H9 (cell line): Measurements from ENCODE around the gene CLDN34. TPM values are rescaled to one million over a fixed set of nuclear protein-coding genes. Genes with fewer than 3 reads are reported as not detected.

Source experiments
- DNase-seq: peaks from one replicate; pipeline ENCODE4 v3.0.0-alpha.2; 2017
- H2AFZ ChIP-seq: one replicate; pipeline ENCODE4 v1.6.1; 2013; ENCODE audit warnings: mild to moderate bottlenecking, low read length, control low read depth, moderate library complexity
- H2AK5ac ChIP-seq: 2 replicates; pipeline ENCODE4 v1.6.1; 2013; ENCODE audit warnings: low read length, control low read depth, mixed read lengths; ENCODE audit not compliant: insufficient read length
- H2BK120ac ChIP-seq: one replicate; pipeline ENCODE4 v1.6.1; 2013; ENCODE audit warnings: low read depth, mild to moderate bottlenecking, low read length, control low read depth, inconsistent platforms; ENCODE audit not compliant: poor library complexity, severe bottlenecking
- H2BK12ac ChIP-seq: 2 replicates; pipeline ENCODE4 v1.6.1; 2013; ENCODE audit warnings: low read length, control low read depth, mixed read lengths, low read depth; ENCODE audit not compliant: insufficient read length
- H2BK15ac ChIP-seq: 2 replicates; pipeline ENCODE4 v1.6.1; 2013; ENCODE audit warnings: low read depth, low read length, control low read depth
- H2BK20ac ChIP-seq: one replicate; pipeline ENCODE4 v1.6.1; 2013; ENCODE audit warnings: low read depth, mild to moderate bottlenecking, low read length, control low read depth, inconsistent platforms; ENCODE audit not compliant: poor library complexity, severe bottlenecking
- H2BK5ac ChIP-seq: 2 replicates; pipeline ENCODE4 v1.6.1; 2013; ENCODE audit warnings: low read length, control low read depth, mixed read lengths; ENCODE audit not compliant: insufficient read length
- H3K14ac ChIP-seq: 2 replicates; pipeline ENCODE4 v1.6.1; 2013; ENCODE audit warnings: low read length, control low read depth; ENCODE audit not compliant: insufficient read depth
- H3K18ac ChIP-seq: 2 replicates; pipeline ENCODE4 v1.6.1; 2013; ENCODE audit warnings: low read depth, mild to moderate bottlenecking, mixed read lengths, low read length, control low read depth; ENCODE audit not compliant: insufficient read length
- H3K23ac ChIP-seq: 2 replicates; pipeline ENCODE4 v1.6.1; 2013; ENCODE audit warnings: low read length, control low read depth, mixed read lengths, low read depth; ENCODE audit not compliant: insufficient read length
- H3K23me2 ChIP-seq: 2 replicates; pipeline ENCODE4 v1.6.1; 2013; ENCODE audit warnings: low read depth, mild to moderate bottlenecking, mixed read lengths, low read length, control low read depth; ENCODE audit not compliant: insufficient read length, poor library complexity, severe bottlenecking
- H3K27ac ChIP-seq: 2 replicates; pipeline ENCODE4 v1.5.1; 2013; ENCODE audit warnings: low read length, control low read depth, mixed read lengths, low read depth; ENCODE audit not compliant: insufficient read length
- H3K27me3 ChIP-seq: 2 replicates; pipeline ENCODE4 v1.6.1; 2013; ENCODE audit warnings: low read length, control low read depth, inconsistent platforms; ENCODE audit not compliant: insufficient read depth
- H3K4ac ChIP-seq: 2 replicates; pipeline ENCODE4 v1.6.1; 2013; ENCODE audit warnings: low read depth, mild to moderate bottlenecking, control low read depth, inconsistent platforms, low read length, moderate library complexity
- H3K4me1 ChIP-seq: 2 replicates; pipeline ENCODE4 v1.6.1; 2013; ENCODE audit warnings: low read length, control low read depth, inconsistent platforms; ENCODE audit not compliant: insufficient read depth
- H3K4me2 ChIP-seq: 2 replicates; pipeline ENCODE4 v1.6.1; 2013; ENCODE audit warnings: low read length, control low read depth, mixed read lengths; ENCODE audit not compliant: insufficient read length, insufficient read depth
- H3K56ac ChIP-seq: 2 replicates; pipeline ENCODE4 v1.6.1; 2013; ENCODE audit warnings: low read depth, mild to moderate bottlenecking, mixed read lengths, low read length, control low read depth; ENCODE audit not compliant: insufficient read length
- H3K79me1 ChIP-seq: 2 replicates; pipeline ENCODE4 v1.6.1; 2013; ENCODE audit warnings: low read depth, mild to moderate bottlenecking, moderate library complexity, low read length, control low read depth, inconsistent platforms; ENCODE audit not compliant: insufficient read depth, poor library complexity, severe bottlenecking
- H3K79me2 ChIP-seq: 2 replicates; pipeline ENCODE4 v1.6.1; 2013; ENCODE audit warnings: low read length, control low read depth, inconsistent platforms; ENCODE audit not compliant: insufficient read depth
- H3K9ac ChIP-seq: 2 replicates; pipeline ENCODE4 v1.6.1; 2013; ENCODE audit warnings: low read length, control low read depth, mixed read lengths; ENCODE audit not compliant: insufficient read length; ENCODE audit errors: extremely low read depth
- H3K9me3 ChIP-seq: one replicate; pipeline ENCODE4 v1.6.1; 2013; ENCODE audit warnings: low read depth, low read length, inconsistent platforms; ENCODE audit not compliant: control insufficient read depth
- H3T11ph ChIP-seq: one replicate; pipeline ENCODE4 v1.6.1; 2013; ENCODE audit warnings: mild to moderate bottlenecking, low read length, control low read depth, inconsistent platforms
- H4K20me1 ChIP-seq: one replicate; pipeline ENCODE4 v1.6.1; 2013; ENCODE audit not compliant: control insufficient read depth, insufficient read length, insufficient read depth
- H4K5ac ChIP-seq: 2 replicates; pipeline ENCODE4 v1.6.1; 2013; ENCODE audit warnings: low read depth, mild to moderate bottlenecking, mixed read lengths, low read length, control low read depth; ENCODE audit not compliant: insufficient read length
- H4K8ac ChIP-seq: replicated peaks from 2 replicates; pipeline ENCODE4 v1.6.1; 2013; ENCODE audit warnings: low read length, control low read depth, mixed read lengths, low read depth; ENCODE audit not compliant: insufficient read length
- H4K91ac ChIP-seq: 2 replicates; pipeline ENCODE4 v1.6.1; 2013; ENCODE audit warnings: low read depth, mild to moderate bottlenecking, moderate library complexity, mixed read lengths, low read length, control low read depth; ENCODE audit not compliant: insufficient read length
- H3K27ac Mint-ChIP-seq, 3 experiments: 2 replicates in 2 of 3; 3 replicates in 1 of 3; pipeline ENCODE4 v1.8.0; 2020 to 2021; ENCODE audit warnings: mixed read lengths in 3 of 3, mild to moderate bottlenecking in 1 of 3, moderate library complexity in 1 of 3
- H3K27me3 Mint-ChIP-seq: 2 replicates; pipeline ENCODE4 v1.8.0; 2021; ENCODE audit warnings: low read depth, mild to moderate bottlenecking, moderate library complexity, mixed read lengths
- H3K36me3 Mint-ChIP-seq, 3 experiments: 2 replicates in 2 of 3; 3 replicates in 1 of 3; pipeline ENCODE4 v1.8.0; 2020 to 2021; ENCODE audit warnings: low read depth in 3 of 3, mixed read lengths in 3 of 3; ENCODE audit not compliant: insufficient read depth in 1 of 3
- H3K4me1 Mint-ChIP-seq, 2 experiments: 2 replicates each; pipeline ENCODE4 v1.8.0; 2020; ENCODE audit warnings: mixed read lengths in 2 of 2
- H3K4me3 Mint-ChIP-seq, 2 experiments: 2 replicates in 1 of 2; 3 replicates in 1 of 2; pipeline ENCODE4 v1.8.0; 2020 to 2021; ENCODE audit warnings: mild to moderate bottlenecking in 2 of 2, mixed read lengths in 2 of 2, moderate library complexity in 1 of 2
- H3K9me3 Mint-ChIP-seq, 2 experiments: 2 replicates in 1 of 2; 3 replicates in 1 of 2; pipeline ENCODE4 v1.8.0; 2020; ENCODE audit warnings: mild to moderate bottlenecking in 2 of 2, mixed read lengths in 2 of 2, moderate library complexity in 1 of 2
- WGBS: extraction: QIAGEN DNeasy Blood & Tissue Kit; methylation state at CpG from one replicate; pipeline ENCODE4 v1.1.7; 2013; ENCODE audit warnings: missing lambda C conversion rate, low lambda C conversion rate, mixed read lengths; ENCODE audit not compliant: insufficient read length; ENCODE audit errors: extremely low coverage; 5-methylcytosine and 5-hydroxymethylcytosine counted together
- total RNA-seq: library from RNA; stranded (reverse); gene quantifications from 2 replicates; pipeline ENCODE4 v1.2.1, GENCODE V29; 2021
- TF ChIP-seq, protein P1 (sequence below): fragments of 200-600 bp; sonication (generic); conservative IDR thresholded peaks from 3 replicates; pipeline ENCODE4 v1.8.0; 2021; ENCODE audit warnings: antibody characterized with exemption, mild to moderate bottlenecking

The CLDN34 gene
- total RNA-seq, 1 experiment from 2014 or later = 0.39 TPM

- no CpG with 5 or more reads among the region's 3 CpGs for WGBS
- no peak overlapping the region for H3K4me3 Mint-ChIP-seq
- H2BK20ac ChIP-seq = no peak overlapping the region
- H3K9ac ChIP-seq = no peak overlapping the region
- no peak overlapping the region; a peak in 1 of 7 replicates for H3K27ac Mint-ChIP-seq
- no peaks in the 10 kb centered on the region for H4K20me1 ChIP-seq
- no peak overlapping the region for H4K8ac ChIP-seq
- H3K56ac ChIP-seq = no peak overlapping the region
- peaks cover 14 to 38% of the 10 kb centered on the region in 2 experiments for H3K4me1 Mint-ChIP-seq
- H3K9me3 Mint-ChIP-seq = peaks cover 46 to 53% of the 10 kb centered on the region in 2 experiments
- H3K23ac ChIP-seq = no peak overlapping the region
- no peaks in the 10 kb centered on the region for H3K27me3 ChIP-seq
- no peaks in the 10 kb centered on the region for H3K9me3 ChIP-seq
- no peak overlapping the region for H4K91ac ChIP-seq
- no peak overlapping the region for H3K27ac ChIP-seq
- H3K4me1 ChIP-seq = peaks cover 7% of the 10 kb centered on the region; the same call in 1 of the 2 replicates
- no peaks in the 10 kb centered on the region for H3K79me2 ChIP-seq
- H3K14ac ChIP-seq = no peak overlapping the region
- no peaks in the 10 kb centered on the region for H3K23me2 ChIP-seq
- TF ChIP-seq, protein P1, sequence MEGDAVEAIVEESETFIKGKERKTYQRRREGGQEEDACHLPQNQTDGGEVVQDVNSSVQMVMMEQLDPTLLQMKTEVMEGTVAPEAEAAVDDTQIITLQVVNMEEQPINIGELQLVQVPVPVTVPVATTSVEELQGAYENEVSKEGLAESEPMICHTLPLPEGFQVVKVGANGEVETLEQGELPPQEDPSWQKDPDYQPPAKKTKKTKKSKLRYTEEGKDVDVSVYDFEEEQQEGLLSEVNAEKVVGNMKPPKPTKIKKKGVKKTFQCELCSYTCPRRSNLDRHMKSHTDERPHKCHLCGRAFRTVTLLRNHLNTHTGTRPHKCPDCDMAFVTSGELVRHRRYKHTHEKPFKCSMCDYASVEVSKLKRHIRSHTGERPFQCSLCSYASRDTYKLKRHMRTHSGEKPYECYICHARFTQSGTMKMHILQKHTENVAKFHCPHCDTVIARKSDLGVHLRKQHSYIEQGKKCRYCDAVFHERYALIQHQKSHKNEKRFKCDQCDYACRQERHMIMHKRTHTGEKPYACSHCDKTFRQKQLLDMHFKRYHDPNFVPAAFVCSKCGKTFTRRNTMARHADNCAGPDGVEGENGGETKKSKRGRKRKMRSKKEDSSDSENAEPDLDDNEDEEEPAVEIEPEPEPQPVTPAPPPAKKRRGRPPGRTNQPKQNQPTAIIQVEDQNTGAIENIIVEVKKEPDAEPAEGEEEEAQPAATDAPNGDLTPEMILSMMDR = no peak
- H3K18ac ChIP-seq = no peak overlapping the region
- H3K79me1 ChIP-seq = no peaks in the 10 kb centered on the region
- no peak overlapping the region for H2BK12ac ChIP-seq
- H3K4ac ChIP-seq = no peak overlapping the region
- H3K4me2 ChIP-seq = no peak overlapping the region
- H2BK120ac ChIP-seq = no peak overlapping the region
- no peak overlapping the region for H4K5ac ChIP-seq
- no peak overlapping the region for H2BK15ac ChIP-seq
- DNase-seq = no peak
- H3K27me3 Mint-ChIP-seq = no peaks in the 10 kb centered on the region
- H2AK5ac ChIP-seq = no peak overlapping the region
- H2AFZ ChIP-seq = no peak overlapping the region
- H3K36me3 Mint-ChIP-seq = peaks cover 6 to 18% (median 13%) of the 10 kb centered on the region in 3 experiments
- no peak overlapping the region for H3T11ph ChIP-seq
- no peak overlapping the region for H2BK5ac ChIP-seq
These were observed 10.5 kb downstream of the CLDN34 start for GRCh38 chrX:9977635-9978034.
